Measurements from ENCODE around the gene MEGF6. TPM values are rescaled to one million over a fixed set of nuclear protein-coding genes. Genes with fewer than 3 reads are reported as not detected.
"Not testable (repeated sequence)": the region's sequence is repeated elsewhere in the genome, so short reads cannot be mapped to it uniquely, and the experiment has no call there.

Gene MEGF6
- total RNA-seq, 1 experiment from 2014 or later: 32.4 TPM

- no peaks in the 10 kb centered on the region for H3K9me3 Mint-ChIP-seq (ENCODE audit: low read depth, unreplicated experiment)
- H3K27ac Mint-ChIP-seq (ENCODE audit: unreplicated experiment): no peak overlapping the region
- H3K4me3 Mint-ChIP-seq (ENCODE audit: low read depth, unreplicated experiment): no peak overlapping the region
- intact Hi-C loops (cut with micrococcal nuclease; ENCODE audit: unreplicated experiment): no loop called here
- H3K4me1 Mint-ChIP-seq (ENCODE audit: low read depth, unreplicated experiment): no peaks in the 10 kb centered on the region
- no peak for TF ChIP-seq CTCF (IDR thresholded peaks at IDR 0.05; ENCODE audit: unreplicated experiment)
- CTCF ChIA-PET: no interaction called here
- BruUV-seq (replicated peaks): no TSS peak
- H3K27me3 Mint-ChIP-seq (ENCODE audit: unreplicated experiment): no peaks in the 10 kb centered on the region
- no peak for DNase-seq
- H3K36me3 Mint-ChIP-seq (ENCODE audit: insufficient read depth, unreplicated experiment): peaks cover 6% of the 10 kb centered on the region
These were observed 32.9 kb downstream of the MEGF6 start for GRCh38 chr1:3578433-3578805.

GRCh38 chr1:3577711-3578432 lies 33.4 kb downstream of the MEGF6 start:
- no peaks in the 10 kb centered on the region for H3K27me3 Mint-ChIP-seq (ENCODE audit: unreplicated experiment)
- no TSS peak for BruUV-seq (replicated peaks)
- no peaks in the 10 kb centered on the region for H3K4me1 Mint-ChIP-seq (ENCODE audit: low read depth, unreplicated experiment)
- intact Hi-C loops (cut with micrococcal nuclease; ENCODE audit: unreplicated experiment): no loop called here
- H3K9me3 Mint-ChIP-seq (ENCODE audit: low read depth, unreplicated experiment): no peaks in the 10 kb centered on the region
- CTCF ChIA-PET: no interaction called here
- DNase-seq: no peak
- no peak for TF ChIP-seq CTCF (IDR thresholded peaks at IDR 0.05; ENCODE audit: unreplicated experiment)
- no peak overlapping the region for H3K4me3 Mint-ChIP-seq (ENCODE audit: low read depth, unreplicated experiment)
- H3K36me3 Mint-ChIP-seq (ENCODE audit: insufficient read depth, unreplicated experiment): peaks cover 4% of the 10 kb centered on the region
- no peak overlapping the region for H3K27ac Mint-ChIP-seq (ENCODE audit: unreplicated experiment)

- CTCF ChIA-PET: no interaction called here
- H3K27me3 Mint-ChIP-seq (ENCODE audit: unreplicated experiment): no peaks in the 10 kb centered on the region
- no peaks in the 10 kb centered on the region for H3K36me3 Mint-ChIP-seq (ENCODE audit: insufficient read depth, unreplicated experiment)
- no peak overlapping the region for H3K4me3 Mint-ChIP-seq (ENCODE audit: low read depth, unreplicated experiment)
- no peak overlapping the region for H3K27ac Mint-ChIP-seq (ENCODE audit: unreplicated experiment)
- no peaks in the 10 kb centered on the region for H3K9me3 Mint-ChIP-seq (ENCODE audit: low read depth, unreplicated experiment)
- no peak for TF ChIP-seq CTCF (IDR thresholded peaks at IDR 0.05; ENCODE audit: unreplicated experiment)
- no peaks in the 10 kb centered on the region for H3K4me1 Mint-ChIP-seq (ENCODE audit: low read depth, unreplicated experiment)
- no TSS peak for BruUV-seq (replicated peaks)
- DNase-seq: no peak
- intact Hi-C loops (cut with micrococcal nuclease; ENCODE audit: unreplicated experiment): no loop called here
These were observed 34.0 kb downstream of the MEGF6 start for GRCh38 chr1:3577300-3577699.

- no peak for TF ChIP-seq CTCF (IDR thresholded peaks at IDR 0.05; ENCODE audit: unreplicated experiment)
- CTCF ChIA-PET: no interaction called here
- no peaks in the 10 kb centered on the region for H3K36me3 Mint-ChIP-seq (ENCODE audit: insufficient read depth, unreplicated experiment)
- no TSS peak for BruUV-seq (replicated peaks)
- no peaks in the 10 kb centered on the region for H3K4me1 Mint-ChIP-seq (ENCODE audit: low read depth, unreplicated experiment)
- no peaks in the 10 kb centered on the region for H3K9me3 Mint-ChIP-seq (ENCODE audit: low read depth, unreplicated experiment)
- no peak overlapping the region for H3K4me3 Mint-ChIP-seq (ENCODE audit: low read depth, unreplicated experiment)
- no peaks in the 10 kb centered on the region for H3K27me3 Mint-ChIP-seq (ENCODE audit: unreplicated experiment)
- intact Hi-C loops (cut with micrococcal nuclease; ENCODE audit: unreplicated experiment): no loop called here
- H3K27ac Mint-ChIP-seq (ENCODE audit: unreplicated experiment): no peak overlapping the region
- no peak for DNase-seq
These were observed 35.3 kb downstream of the MEGF6 start for GRCh38 chr1:3575993-3576392.

- H3K4me3 Mint-ChIP-seq (ENCODE audit: low read depth, unreplicated experiment); H3K36me3 Mint-ChIP-seq (ENCODE audit: insufficient read depth, unreplicated experiment); H3K4me1 Mint-ChIP-seq (ENCODE audit: low read depth, unreplicated experiment); CTCF ChIA-PET; intact Hi-C loops (cut with micrococcal nuclease; ENCODE audit: unreplicated experiment); BruUV-seq (replicated peaks); DNase-seq; H3K9me3 Mint-ChIP-seq (ENCODE audit: low read depth, unreplicated experiment); H3K27ac Mint-ChIP-seq (ENCODE audit: unreplicated experiment); H3K27me3 Mint-ChIP-seq (ENCODE audit: unreplicated experiment): not testable (repeated sequence)
These were observed 35.8 kb downstream of the MEGF6 start for GRCh38 chr1:3575515-3575914.

Measured in Calu3 (cell line).